K562 (cell line): ENCODE results near the gene IL1RL1. TPM values are rescaled to one million over a fixed set of nuclear protein-coding genes. Genes with fewer than 3 reads are reported as not detected.
A peak's percentile ranks its signal among the peaks of the same experiment; 100 is the strongest.

Experiments
- ATAC-seq: fragments of 200-7000 bp; cut with Tn5 transposase; 3 replicates; pipeline ENCODE4 v1.9.1; 2020; ENCODE audit warnings: moderate library complexity
- BruUV-seq: library from RNA; stranded (reverse); fragments of 400-500 nt; replicated peaks from 2 replicates; lab custom pipeline; 2021; lab: Mats Ljungman, UMichigan
- CTCF ChIA-PET: fragments of 300-600 bp; formaldehyde crosslinking; extraction: SDS; loops from one replicate; lab custom pipeline; 2021; ENCODE audit warnings: low intra/inter-chr PET ratio; lab: Yijun Ruan, JAX
- POLR2A ChIA-PET: fragments of 300-600, 350-650 bp; sonication (Branson Sonifier 250); formaldehyde crosslinking; extraction: SDS; loops from one replicate; lab custom pipeline; 2021; ENCODE audit warnings: antibody characterized with exemption, inconsistent platforms; lab: Yijun Ruan, JAX
- DNase-seq, 4 experiments: peaks; one replicate each; pipeline versions ENCODE4 v3.0.0 to v3.0.0-alpha.2; 2011 to 2018; ENCODE audit warnings: low spot score in 3 of 4, mixed read lengths in 3 of 4; ENCODE audit errors: extremely low read depth in 1 of 4
- FAIRE-seq: peaks from 2 replicates; lab custom pipeline; 2011; peaks lifted over from hg19 to GRCh38; lab: Jason Lieb, UNC
- H2AFZ ChIP-seq: 2 replicates; pipeline ENCODE4 v1.6.0; 2011; ENCODE audit warnings: low read depth, low read length, control low read depth, inconsistent platforms
- H3K27ac ChIP-seq: fragments of 200-600 bp; 3 replicates; pipeline ENCODE4 v1.8.0; 2011; ENCODE audit warnings: low read depth, mild to moderate bottlenecking, control low read depth, inconsistent platforms, low read length, moderate library complexity, mixed read lengths; ENCODE audit errors: extremely low read depth
- H3K27me3 ChIP-seq, 2 experiments: fragments of 300-600 bp in 1 of 2; 2 replicates in 1 of 2; 3 replicates in 1 of 2; pipeline versions ENCODE4 v1.6.0 to v1.8.0; 2011; ENCODE audit warnings: inconsistent platforms in 2 of 2, low read length in 2 of 2, mild to moderate bottlenecking in 1 of 2, mixed read lengths in 1 of 2, moderate library complexity in 1 of 2; ENCODE audit not compliant: control insufficient read depth in 2 of 2, insufficient read depth in 2 of 2
- H3K36me3 ChIP-seq: fragments of 300-600 bp; 3 replicates; pipeline ENCODE4 v1.8.0; 2011; ENCODE audit warnings: mild to moderate bottlenecking, low read length, inconsistent platforms; ENCODE audit not compliant: control insufficient read depth, insufficient read depth
- H3K4me1 ChIP-seq, 2 experiments: fragments of 200-600 bp in 1 of 2; replicated peaks in 1 of 2; 2 replicates in 1 of 2; 3 replicates in 1 of 2; pipeline versions ENCODE4 v1.5.1 to v1.8.0; 2011; ENCODE audit warnings: inconsistent platforms in 2 of 2, low read length in 2 of 2, mild to moderate bottlenecking in 1 of 2, mixed read lengths in 1 of 2, moderate library complexity in 1 of 2; ENCODE audit not compliant: control insufficient read depth in 2 of 2, insufficient read depth in 2 of 2
- H3K4me2 ChIP-seq: 2 replicates; pipeline ENCODE4 v1.6.1; 2011; ENCODE audit warnings: low read length, control low read depth, inconsistent platforms, mixed read lengths; ENCODE audit not compliant: insufficient read depth
- H3K4me3 ChIP-seq: fragments of 200-600 bp; sonication (generic), shearing (Covaris generic); 2 replicates; pipeline ENCODE4 v1.5.1; 2016; ENCODE audit warnings: control low read depth, inconsistent platforms
- H3K79me2 ChIP-seq: fragments of 200-600 bp; 3 replicates; pipeline ENCODE4 v1.8.0; 2011; ENCODE audit warnings: low read length, inconsistent platforms; ENCODE audit not compliant: control insufficient read depth, insufficient read depth
- H3K9ac ChIP-seq, 2 experiments: 2 replicates each; pipeline versions ENCODE4 v1.6.0 to v1.6.1; 2011; ENCODE audit warnings: low read depth in 2 of 2, low read length in 2 of 2, control low read depth in 1 of 2, inconsistent platforms in 1 of 2, mild to moderate bottlenecking in 1 of 2, mixed read lengths in 1 of 2; ENCODE audit not compliant: insufficient read depth in 1 of 2
- H3K9me1 ChIP-seq: one replicate; pipeline ENCODE4 v1.6.0; 2011; ENCODE audit warnings: inconsistent platforms, mild to moderate bottlenecking, low read length, moderate library complexity; ENCODE audit not compliant: control insufficient read depth, insufficient read depth
- H3K9me3 ChIP-seq: replicated peaks from 2 replicates; pipeline ENCODE4 v1.5.1; 2011; ENCODE audit warnings: low read depth, low read length, inconsistent platforms; ENCODE audit not compliant: control insufficient read depth, insufficient read depth
- H4K20me1 ChIP-seq: replicated peaks from 2 replicates; pipeline ENCODE4 v1.6.1; 2011; ENCODE audit warnings: low read length, inconsistent platforms, mixed read lengths; ENCODE audit not compliant: control insufficient read depth, insufficient read depth
- CSDE1 ChIP-seq, 2 experiments: fragments of 450-650 bp; IDR thresholded peaks; 2 replicates each; pipeline ENCODE4 v1.6.1; 2016; ENCODE audit warnings: mild to moderate bottlenecking in 1 of 2
- CTCF ChIP-seq, 3 experiments: IDR thresholded peaks in 2 of 3; conservative IDR thresholded peaks in 1 of 3; 2 replicates each; pipeline ENCODE4 v1.5.1; 2011 to 2012; ENCODE audit warnings: low read length in 3 of 3, mild to moderate bottlenecking in 3 of 3, control low read depth in 2 of 3, improper control_type of control experiment in 1 of 3, inconsistent platforms in 1 of 3, low read depth in 1 of 3, mixed read lengths in 1 of 3, moderate library complexity in 1 of 3; ENCODE audit not compliant: insufficient read depth in 2 of 3
- MYBL2 ChIP-seq, 2 experiments: fragments of 450-650 bp in 1 of 2; sonication (generic) in 1 of 2; formaldehyde crosslinking in 1 of 2; IDR thresholded peaks; 2 replicates each; pipeline versions ENCODE4 v1.6.1 to v1.8.1; 2017 to 2022; ENCODE audit warnings: borderline replicate concordance in 1 of 2, inconsistent platforms in 1 of 2, low read depth in 1 of 2, mild to moderate bottlenecking in 1 of 2, missing genetic modification reagents in 1 of 2, moderate library complexity in 1 of 2
- NCOA2 ChIP-seq, 2 experiments: fragments of 450-650 bp; IDR thresholded peaks; 2 replicates each; pipeline ENCODE4 v1.6.1; 2018; ENCODE audit warnings: mild to moderate bottlenecking in 2 of 2, moderate library complexity in 1 of 2; ENCODE audit not compliant: partially characterized antibody in 2 of 2
- RAD21 ChIP-seq, 2 experiments: fragments of 250-450 bp in 1 of 2; fragments of 450-650 bp in 1 of 2; sonication (Bioruptor Pico) in 1 of 2; formaldehyde crosslinking in 1 of 2; IDR thresholded peaks in 1 of 2; conservative IDR thresholded peaks in 1 of 2; 2 replicates each; pipeline versions ENCODE4 v1.4.0 to v1.8.0; 2020 to 2022; ENCODE audit warnings: mild to moderate bottlenecking in 2 of 2, moderate library complexity in 1 of 2
- RREB1 ChIP-seq: fragments of 250-450 bp; sonication (Bioruptor Pico); IDR thresholded peaks from 2 replicates; pipeline ENCODE4 v1.4.0; 2020
- SMC3 ChIP-seq: conservative IDR thresholded peaks from 2 replicates; pipeline ENCODE4 v1.6.1; 2011; ENCODE audit warnings: low read depth, low read length, improper control_type of control experiment; ENCODE audit not compliant: insufficient read depth
- ZBTB2 ChIP-seq: fragments of 450-650 bp; IDR thresholded peaks from 2 replicates; pipeline ENCODE4 v1.6.1; 2016; ENCODE audit warnings: antibody characterized with exemption
- ZNF12 ChIP-seq: sonication (generic); formaldehyde crosslinking; IDR thresholded peaks from 2 replicates; pipeline ENCODE4 v1.4.0; 2020; ENCODE audit warnings: mild to moderate bottlenecking, missing genetic modification reagents
- ZNF445 ChIP-seq: fragments of 250-450 bp; sonication (Bioruptor Pico); IDR thresholded peaks from 2 replicates; pipeline ENCODE4 v1.4.0; 2020; ENCODE audit warnings: low read depth, mild to moderate bottlenecking, moderate library complexity
- WGBS: fragments of 100-300 bp; shearing (Covaris generic); methylation state at CpG from one replicate; pipeline ENCODE4 v1.1.6; 2016; ENCODE audit warnings: low coverage, mixed read lengths; ENCODE audit not compliant: insufficient coverage; ENCODE audit errors: missing lambda C conversion rate; 5-methylcytosine and 5-hydroxymethylcytosine counted together
- in situ Hi-C: fragments of 300-500 bp; cut with MboI; formaldehyde crosslinking; loops from 4 replicates; pipeline ENCODE4 v1.15.0; 2018; ENCODE audit warnings: inconsistent platforms, mixed read lengths
- intact Hi-C: fragments of 100-400 bp; cut with micrococcal nuclease; formaldehyde crosslinking; loops from 2 replicates; pipeline ENCODE4 v1.14.2; 2022
- polyA plus RNA-seq, 8 experiments: library from polyadenylated mRNA; depleted of rRNA in 4 of 8; stranded (reverse) in 5 of 8; unstranded in 3 of 8; fragments of >200 nt; fragmentation: Nextera tagmentation in 2 of 8; fragmentation: Illumina TruSeq in 1 of 8; extraction: Ambion mirVana in 2 of 8; extraction: Trizol in 1 of 8; gene quantifications; 2 replicates each; pipeline versions ENCODE4 v1.2.1 to v1.2.3, GENCODE V29; 2011 to 2014; ENCODE audit warnings: inconsistent platforms in 1 of 8, missing spikeins in 1 of 8
- total RNA-seq, 7 experiments: library from RNA; depleted of rRNA in 6 of 7; stranded (reverse); fragments of >200 nt in 6 of 7; fragmentation: Illumina TruSeq in 2 of 7; extraction: Trizol in 2 of 7; gene quantifications; 2 replicates each; pipeline versions ENCODE4 v1.2.1 to v1.2.3, GENCODE V29; 2011 to 2021; ENCODE audit warnings: low replicate concordance in 1 of 7

Gene IL1RL1
- total and polyA plus RNA-seq, 9 of the 15 experiments (the other 6 are each of a cell fraction or from before 2014, with no cell fraction given) = 0.06 to 3.3 (median 0.59) TPM

- no peaks in the 10 kb centered on the region for H3K9me1 ChIP-seq
- H3K27ac ChIP-seq = no peak overlapping the region
- H3K4me3 ChIP-seq = no peak overlapping the region
- no peaks in the 10 kb centered on the region for H3K36me3 ChIP-seq
- WGBS = 61% methylated on average over 8 of the region's 8 CpGs
- H3K79me2 ChIP-seq = no peaks in the 10 kb centered on the region
- in situ Hi-C loops (loop anchor here (5.0 to 10.0 kb wide), 2 partner anchors 89 to 344 kb away; no protein-coding TSS in a partner anchor), intact Hi-C loops (loop anchor here (1.0 to 5.0 kb wide), 5 partner anchors 56 to 351 kb away; no protein-coding TSS in a partner anchor)
- FAIRE-seq (no peak), DNase-seq (no peak), ATAC-seq (no peak)
- no peak overlapping the region for H2AFZ ChIP-seq
- CTCF ChIA-PET = interaction anchor here (1.2 kb wide), 1 partner anchor 117 kb away, joined by 3 read pairs; no protein-coding TSS in a partner anchor
- no peak overlapping the region for H3K9ac ChIP-seq
- H3K4me1 ChIP-seq = peaks cover 0 to 12% of the 10 kb centered on the region in 2 experiments; a peak in 2 of 5 replicates
- no peaks in the 10 kb centered on the region for H3K9me3 ChIP-seq
- H4K20me1 ChIP-seq = no peaks in the 10 kb centered on the region
- BruUV-seq = no TSS peak
- POLR2A ChIA-PET = interaction anchor here (0.9 kb wide), 1 partner anchor 68 kb away, joined by 3 read pairs; no protein-coding TSS in a partner anchor
- H3K4me2 ChIP-seq = no peak overlapping the region
- H3K27me3 ChIP-seq = no peaks in the 10 kb centered on the region
- TF ChIP-seq NCOA2 (IDR thresholded peaks at IDR 0.05; ENCODE audit: partially characterized antibody in 2 of 2) (no peak), CTCF (IDR thresholded peaks at IDR 0.05 in 2 of 3, conservative IDR thresholded peaks at IDR 0.05 in 1 of 3; ENCODE audit: insufficient read depth in 2 of 3, low read depth in 1 of 3, low read length in 3 of 3) (peak; percentile 23 to 43 (median 30); a peak in 4 of 6 replicates), MYBL2 (IDR thresholded peaks at IDR 0.05; ENCODE audit: low read depth) (no peak), MYBL2 (CRISPR knock-in tag; IDR thresholded peaks at IDR 0.05; ENCODE audit: borderline replicate concordance) (no peak), RREB1 (no peak), ZBTB2 (no peak), CSDE1 (IDR thresholded peaks at IDR 0.05) (no peak), SMC3 (0 out of 2 replicates have a peak, but pooled peaks have one; percentile 19), ZNF12 (CRISPR knock-in tag) (no peak), RAD21 (CRISPR knock-in tag; conservative IDR thresholded peaks at IDR 0.05 in 1 of 2, IDR thresholded peaks at IDR 0.05 in 1 of 2) (peak in 1 of 2 experiments; percentile 59; a peak in 3 of 4 replicates), ZNF445 (CRISPR knock-in tag) (no peak)
Measured at GRCh38 chr2:102358496-102358895, 47.1 kb downstream of the IL1RL1 start.
